GM23338 (cell line): Measurements from ENCODE around the gene CAPG. TPM values are rescaled to one million over a fixed set of nuclear protein-coding genes. Genes with fewer than 3 reads are reported as not detected.
A peak's percentile ranks its signal among the peaks of the same experiment; 100 is the strongest.

Source experiments
- ATAC-seq: fragments of 200-7000 bp; cut with Tn5 transposase; 3 replicates; pipeline ENCODE4 v1.9.1; 2020
- DNase-seq: peaks from one replicate; pipeline ENCODE4 v3.0.0-alpha.2; 2015; ENCODE audit warnings: low spot score
- H2AFZ ChIP-seq: fragments of 200-600 bp; sonication (generic); 2 replicates; pipeline ENCODE4 v1.8.0; 2016; ENCODE audit warnings: antibody characterized with exemption, mild to moderate bottlenecking, moderate library complexity
- H3F3A ChIP-seq: fragments of 200-600 bp; sonication (generic); replicated peaks from 2 replicates; pipeline ENCODE4 v1.8.0; 2017; ENCODE audit warnings: antibody characterized with exemption, mixed run types, low read depth
- H3K27ac ChIP-seq: fragments of 200-600 bp; sonication (generic); 2 replicates; pipeline ENCODE4 v1.6.1; 2016; ENCODE audit warnings: low read depth
- H3K27me3 ChIP-seq: fragments of 200-600 bp; sonication (generic); 2 replicates; pipeline ENCODE4 v1.8.0; 2016; ENCODE audit warnings: mild to moderate bottlenecking, mixed run types, moderate library complexity; ENCODE audit not compliant: insufficient read depth
- H3K36me3 ChIP-seq: fragments of 200-600 bp; sonication (generic); 2 replicates; pipeline ENCODE4 v1.8.0; 2016; ENCODE audit warnings: mild to moderate bottlenecking; ENCODE audit not compliant: insufficient read depth
- H3K4me1 ChIP-seq: fragments of 200-600 bp; sonication (generic); 2 replicates; pipeline ENCODE4 v1.8.0; 2016; ENCODE audit warnings: mild to moderate bottlenecking, moderate library complexity; ENCODE audit not compliant: insufficient read depth
- H3K4me2 ChIP-seq: fragments of 200-600 bp; sonication (generic); 2 replicates; pipeline ENCODE4 v1.7.1; 2017; ENCODE audit warnings: mixed run types
- H3K4me3 ChIP-seq: fragments of 200-600 bp; sonication (generic); 2 replicates; pipeline ENCODE4 v1.6.1; 2016; ENCODE audit warnings: mixed run types
- H3K79me2 ChIP-seq: fragments of 200-600 bp; sonication (generic); replicated peaks from 2 replicates; pipeline ENCODE4 v1.8.0; 2017; ENCODE audit warnings: mild to moderate bottlenecking; ENCODE audit not compliant: insufficient read depth
- H3K9me2 ChIP-seq: fragments of 200-600 bp; sonication (generic); 2 replicates; pipeline ENCODE4 v1.8.0; 2017; ENCODE audit not compliant: insufficient read depth
- H4K20me1 ChIP-seq: fragments of 200-600 bp; sonication (generic); replicated peaks from 2 replicates; pipeline ENCODE4 v1.8.0; 2017; ENCODE audit warnings: mild to moderate bottlenecking; ENCODE audit not compliant: insufficient read depth
- H3K27ac Mint-ChIP-seq: 2 replicates; pipeline ENCODE4 v1.8.0; 2020; ENCODE audit warnings: inconsistent platforms, mild to moderate bottlenecking, moderate library complexity, mixed read lengths
- H3K27me3 Mint-ChIP-seq: 3 replicates; pipeline ENCODE4 v1.8.0; 2022; ENCODE audit warnings: low read depth, mild to moderate bottlenecking, moderate library complexity, mixed read lengths, inconsistent platforms; ENCODE audit not compliant: insufficient read depth, poor library complexity
- H3K36me3 Mint-ChIP-seq: 3 replicates; pipeline ENCODE4 v1.8.0; 2021; ENCODE audit warnings: low read depth, mild to moderate bottlenecking, inconsistent platforms, moderate library complexity, mixed read lengths
- H3K4me1 Mint-ChIP-seq: 3 replicates; pipeline ENCODE4 v1.8.0; 2020; ENCODE audit warnings: mild to moderate bottlenecking, inconsistent platforms, mixed read lengths
- H3K4me3 Mint-ChIP-seq: 3 replicates; pipeline ENCODE4 v1.8.0; 2021; ENCODE audit warnings: moderate library complexity, mild to moderate bottlenecking, inconsistent platforms, mixed read lengths
- H3K9me3 Mint-ChIP-seq: 3 replicates; pipeline ENCODE4 v1.8.0; 2020; ENCODE audit warnings: moderate library complexity, mild to moderate bottlenecking, inconsistent platforms, mixed read lengths
- CTCF ChIP-seq, 2 experiments: fragments of 200-600 bp in 1 of 2; sonication (generic) in 1 of 2; conservative IDR thresholded peaks; 2 replicates each; pipeline versions ENCODE4 v1.5.1 to v1.6.1; 2016 to 2017; ENCODE audit warnings: antibody characterized with exemption in 2 of 2, low read depth in 2 of 2, mild to moderate bottlenecking in 2 of 2, moderate library complexity in 1 of 2
- EZH2 ChIP-seq: fragments of 200-600 bp; sonication (generic); IDR thresholded peaks from one replicate; pipeline ENCODE4 v1.8.0; 2017; ENCODE audit warnings: antibody characterized with exemption, mild to moderate bottlenecking, low read depth; ENCODE audit not compliant: unreplicated experiment
- EZH2phosphoT487 ChIP-seq: fragments of 200-600 bp; sonication (generic); IDR thresholded peaks from one replicate; pipeline ENCODE4 v1.8.1; 2018; ENCODE audit warnings: antibody characterized with exemption; ENCODE audit not compliant: unreplicated experiment
- NANOG ChIP-seq: IDR thresholded peaks from 2 replicates; pipeline ENCODE4 v1.6.1; 2016; ENCODE audit warnings: antibody characterized with exemption, borderline replicate concordance
- STAT1 ChIP-seq: IDR thresholded peaks from one replicate; pipeline ENCODE4 v1.6.1; 2016; ENCODE audit warnings: antibody characterized with exemption; ENCODE audit not compliant: unreplicated experiment
- ZNF114 ChIP-seq: fragments of 250-450 bp; sonication (Bioruptor Pico); IDR thresholded peaks from 2 replicates; pipeline ENCODE4 v1.5.0; 2020; ENCODE audit warnings: mild to moderate bottlenecking, moderate library complexity
- ZNF331 ChIP-seq: fragments of 250-450 bp; sonication (Bioruptor Pico); IDR thresholded peaks from 2 replicates; pipeline ENCODE4 v1.5.0; 2020; ENCODE audit warnings: low read depth, mild to moderate bottlenecking, moderate library complexity
- polyA plus RNA-seq: library from polyadenylated mRNA; unstranded; fragments of >200 nt; fragmentation: Nextera tagmentation; extraction: Ambion mirVana; gene quantifications from 2 replicates; pipeline ENCODE4 v1.2.1, GENCODE V29; 2016
- total RNA-seq: library from RNA; depleted of rRNA; stranded (reverse); fragments of >200 nt; shearing (Covaris generic); gene quantifications from 2 replicates; pipeline ENCODE4 v1.2.3, GENCODE V29; 2014
- TF ChIP-seq, protein P1 (sequence below): fragments of 250-450 bp; sonication (Bioruptor Pico); IDR thresholded peaks from 2 replicates; pipeline ENCODE4 v1.5.0; 2020; ENCODE audit warnings: mild to moderate bottlenecking, moderate library complexity

The CAPG gene
- total and polyA plus RNA-seq, 2 experiments from 2014 or later: 88.7 to 104 TPM

DNA sequence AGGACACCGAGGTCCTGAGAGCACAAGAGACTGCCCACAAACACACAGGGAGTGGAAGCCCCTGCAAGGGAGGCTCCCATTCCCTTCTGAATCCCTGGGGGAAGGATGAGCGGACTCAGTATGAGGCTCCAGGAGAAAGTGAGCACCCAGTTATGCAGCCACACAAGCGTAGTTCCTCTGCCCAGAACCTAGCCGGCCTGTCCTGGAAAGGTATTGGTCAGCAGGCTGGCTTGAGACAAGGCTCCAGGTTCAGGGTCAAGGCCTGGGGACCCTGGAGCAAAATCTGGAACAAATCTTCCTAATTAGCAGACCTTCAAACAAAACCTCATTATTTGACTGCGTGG, 1.2 kb upstream of the CAPG start:
- DNase-seq (no peak), ATAC-seq (no peak)
- H3K4me1 Mint-ChIP-seq: peaks cover 37% of the 10 kb centered on the region
- H3K4me3 Mint-ChIP-seq: no peak overlapping the region; the same call in 2 of the 3 replicates
- H3K27me3 ChIP-seq: no peaks in the 10 kb centered on the region
- H3K4me1 ChIP-seq: peaks cover 37% of the 10 kb centered on the region
- H3K27ac Mint-ChIP-seq: no peak overlapping the region
- H3K9me3 Mint-ChIP-seq: no peaks in the 10 kb centered on the region
- no peaks in the 10 kb centered on the region for H3K79me2 ChIP-seq
- H3K27me3 Mint-ChIP-seq: peaks cover 21% of the 10 kb centered on the region
- no peaks in the 10 kb centered on the region for H3K36me3 ChIP-seq
- H3K9me2 ChIP-seq: no peaks in the 10 kb centered on the region
- H3K27ac ChIP-seq: 0 out of 2 replicates have a peak overlapping the region, but pooled peaks have one; percentile 26
- H2AFZ ChIP-seq: no peak overlapping the region
- TF ChIP-seq ZNF114 (CRISPR knock-in tag) (no peak), CTCF (conservative IDR thresholded peaks at IDR 0.05; ENCODE audit: low read depth in 2 of 2) (no peak), NANOG (no peak), STAT1 (no peak), ZNF331 (no peak), EZH2phosphoT487 (no peak), EZH2 (no peak)
- TF ChIP-seq, protein P1, sequence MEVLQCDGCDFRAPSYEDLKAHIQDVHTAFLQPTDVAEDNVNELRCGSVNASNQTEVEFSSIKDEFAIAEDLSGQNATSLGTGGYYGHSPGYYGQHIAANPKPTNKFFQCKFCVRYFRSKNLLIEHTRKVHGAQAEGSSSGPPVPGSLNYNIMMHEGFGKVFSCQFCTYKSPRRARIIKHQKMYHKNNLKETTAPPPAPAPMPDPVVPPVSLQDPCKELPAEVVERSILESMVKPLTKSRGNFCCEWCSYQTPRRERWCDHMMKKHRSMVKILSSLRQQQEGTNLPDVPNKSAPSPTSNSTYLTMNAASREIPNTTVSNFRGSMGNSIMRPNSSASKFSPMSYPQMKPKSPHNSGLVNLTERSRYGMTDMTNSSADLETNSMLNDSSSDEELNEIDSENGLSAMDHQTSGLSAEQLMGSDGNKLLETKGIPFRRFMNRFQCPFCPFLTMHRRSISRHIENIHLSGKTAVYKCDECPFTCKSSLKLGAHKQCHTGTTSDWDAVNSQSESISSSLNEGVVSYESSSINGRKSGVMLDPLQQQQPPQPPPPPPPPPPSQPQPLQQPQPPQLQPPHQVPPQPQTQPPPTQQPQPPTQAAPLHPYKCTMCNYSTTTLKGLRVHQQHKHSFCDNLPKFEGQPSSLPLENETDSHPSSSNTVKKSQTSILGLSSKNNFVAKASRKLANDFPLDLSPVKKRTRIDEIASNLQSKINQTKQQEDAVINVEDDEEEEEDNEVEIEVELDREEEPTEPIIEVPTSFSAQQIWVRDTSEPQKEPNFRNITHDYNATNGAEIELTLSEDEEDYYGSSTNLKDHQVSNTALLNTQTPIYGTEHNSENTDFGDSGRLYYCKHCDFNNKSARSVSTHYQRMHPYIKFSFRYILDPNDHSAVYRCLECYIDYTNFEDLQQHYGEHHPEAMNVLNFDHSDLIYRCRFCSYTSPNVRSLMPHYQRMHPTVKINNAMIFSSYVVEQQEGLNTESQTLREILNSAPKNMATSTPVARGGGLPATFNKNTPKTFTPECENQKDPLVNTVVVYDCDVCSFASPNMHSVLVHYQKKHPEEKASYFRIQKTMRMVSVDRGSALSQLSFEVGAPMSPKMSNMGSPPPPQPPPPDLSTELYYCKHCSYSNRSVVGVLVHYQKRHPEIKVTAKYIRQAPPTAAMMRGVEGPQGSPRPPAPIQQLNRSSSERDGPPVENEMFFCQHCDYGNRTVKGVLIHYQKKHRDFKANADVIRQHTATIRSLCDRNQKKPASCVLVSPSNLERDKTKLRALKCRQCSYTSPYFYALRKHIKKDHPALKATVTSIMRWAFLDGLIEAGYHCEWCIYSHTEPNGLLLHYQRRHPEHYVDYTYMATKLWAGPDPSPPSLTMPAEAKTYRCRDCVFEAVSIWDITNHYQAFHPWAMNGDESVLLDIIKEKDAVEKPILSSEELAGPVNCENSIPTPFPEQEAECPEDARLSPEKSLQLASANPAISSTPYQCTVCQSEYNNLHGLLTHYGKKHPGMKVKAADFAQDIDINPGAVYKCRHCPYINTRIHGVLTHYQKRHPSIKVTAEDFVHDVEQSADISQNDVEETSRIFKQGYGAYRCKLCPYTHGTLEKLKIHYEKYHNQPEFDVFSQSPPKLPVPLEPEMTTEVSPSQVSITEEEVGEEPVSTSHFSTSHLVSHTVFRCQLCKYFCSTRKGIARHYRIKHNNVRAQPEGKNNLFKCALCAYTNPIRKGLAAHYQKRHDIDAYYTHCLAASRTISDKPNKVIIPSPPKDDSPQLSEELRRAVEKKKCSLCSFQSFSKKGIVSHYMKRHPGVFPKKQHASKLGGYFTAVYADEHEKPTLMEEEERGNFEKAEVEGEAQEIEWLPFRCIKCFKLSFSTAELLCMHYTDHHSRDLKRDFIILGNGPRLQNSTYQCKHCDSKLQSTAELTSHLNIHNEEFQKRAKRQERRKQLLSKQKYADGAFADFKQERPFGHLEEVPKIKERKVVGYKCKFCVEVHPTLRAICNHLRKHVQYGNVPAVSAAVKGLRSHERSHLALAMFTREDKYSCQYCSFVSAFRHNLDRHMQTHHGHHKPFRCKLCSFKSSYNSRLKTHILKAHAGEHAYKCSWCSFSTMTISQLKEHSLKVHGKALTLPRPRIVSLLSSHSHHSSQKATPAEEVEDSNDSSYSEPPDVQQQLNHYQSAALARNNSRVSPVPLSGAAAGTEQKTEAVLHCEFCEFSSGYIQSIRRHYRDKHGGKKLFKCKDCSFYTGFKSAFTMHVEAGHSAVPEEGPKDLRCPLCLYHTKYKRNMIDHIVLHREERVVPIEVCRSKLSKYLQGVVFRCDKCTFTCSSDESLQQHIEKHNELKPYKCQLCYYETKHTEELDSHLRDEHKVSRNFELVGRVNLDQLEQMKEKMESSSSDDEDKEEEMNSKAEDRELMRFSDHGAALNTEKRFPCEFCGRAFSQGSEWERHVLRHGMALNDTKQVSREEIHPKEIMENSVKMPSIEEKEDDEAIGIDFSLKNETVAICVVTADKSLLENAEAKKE: no peak
- H3K4me2 ChIP-seq: no peak overlapping the region
- no peak overlapping the region for H3K4me3 ChIP-seq
- no peaks in the 10 kb centered on the region for H3K36me3 Mint-ChIP-seq
- peaks cover 9% of the 10 kb centered on the region; the same call in 1 of the 2 replicates for H3F3A ChIP-seq
- no peaks in the 10 kb centered on the region for H4K20me1 ChIP-seq
